ENCODE results near the gene PVR. TPM values are rescaled to one million over a fixed set of nuclear protein-coding genes. Genes with fewer than 3 reads are reported as not detected.

Gene PVR
- total and polyA plus RNA-seq, 9 of the 15 experiments (the other 6 are each of a cell fraction or from before 2014, with no cell fraction given) = 0.89 to 14.5 (median 9.8) TPM

- peak; percentile 45; the same call in 1 of the 2 replicates for TF ChIP-seq JUND (IDR thresholded peaks at IDR 0.05; ENCODE audit: borderline replicate concordance, low read depth, low read length)
- no peak; the same call in 2 of the 3 replicates for TF ChIP-seq JUND (tag; IDR thresholded peaks at IDR 0.05; ENCODE audit: borderline replicate concordance, low read depth, low read length)
- TF ChIP-seq USF2 (CRISPR knock-in tag; IDR thresholded peaks at IDR 0.05) = peak; percentile 18; the same call in 1 of the 2 replicates
- no peak for TF ChIP-seq PATZ1 (CRISPR knock-in tag; IDR thresholded peaks at IDR 0.05; ENCODE audit: borderline replicate concordance)
- no peak for TF ChIP-seq MYC (IDR thresholded peaks at IDR 0.05; ENCODE audit: low read depth, low read length)
- TF ChIP-seq MYC (CRISPR knock-in tag; IDR thresholded peaks at IDR 0.05; ENCODE audit: borderline replicate concordance, low read depth) = no peak
Measured at GRCh38 chr19:44653977-44654774, 10.5 kb downstream of the PVR start (continued).
